CD4-positive, alpha-beta T cell treated with Interleukin-4 for 1 hour (primary cell): ENCODE data around the gene ATP9B.
"Not testable (repeated sequence)": the region's sequence is repeated elsewhere in the genome, so short reads cannot be mapped to it uniquely, and the experiment has no call there.

Source experiments
- DNase-seq, 2 donors: peaks; one replicate each; pipeline ENCODE4 v3.0.0-alpha.2; 2020 to 2022

ATP9B gene

DNA sequence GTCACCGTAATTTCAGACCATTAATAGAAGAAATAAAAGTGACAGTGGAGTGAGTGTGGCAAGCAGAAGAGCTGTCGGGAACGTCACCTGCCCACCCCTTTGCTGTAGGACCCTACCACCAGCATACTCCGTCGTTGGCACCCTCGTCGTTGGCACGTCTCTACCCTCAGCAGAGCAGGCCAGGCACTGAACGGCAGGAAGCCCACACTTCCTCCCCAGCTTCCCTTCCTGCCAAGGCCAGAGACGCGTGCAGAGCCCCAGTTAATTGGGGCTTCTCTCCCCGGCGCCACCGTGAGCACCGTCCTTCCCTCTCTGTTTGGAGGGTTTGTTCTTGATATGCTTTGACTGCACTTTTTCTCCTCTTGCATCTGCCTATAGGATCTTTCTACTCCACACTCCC, 299.5 kb downstream of the ATP9B start:
- DNase-seq = no peak

DNA sequence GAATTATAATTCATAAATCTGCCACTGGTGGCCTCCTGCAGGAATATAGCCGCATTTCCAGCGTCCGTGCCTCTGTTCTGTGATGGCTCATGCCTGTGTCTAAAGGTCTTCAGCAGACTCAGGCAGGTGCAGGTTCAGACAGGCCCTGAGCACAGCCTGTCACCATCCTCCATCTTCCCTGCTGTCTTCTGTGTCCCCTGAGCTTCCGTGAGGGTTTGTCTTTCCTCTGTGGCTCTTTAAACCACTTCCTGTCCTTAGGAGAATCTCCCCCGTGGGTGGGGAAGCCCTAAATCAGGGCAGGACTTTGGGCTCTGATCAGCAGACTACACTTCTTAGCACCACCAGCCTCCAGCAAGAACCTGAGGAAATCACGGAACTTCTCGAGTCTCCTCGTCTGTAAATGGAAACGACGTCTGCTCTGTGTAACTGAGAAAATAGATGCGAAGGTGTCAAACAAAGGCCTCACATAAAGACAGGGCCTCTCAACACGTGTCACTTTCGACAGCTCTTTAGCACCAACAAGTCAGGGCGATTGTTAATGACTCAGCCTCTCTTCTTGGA, 302.4 kb downstream of the ATP9B start:
- DNase-seq = no peak

DNA sequence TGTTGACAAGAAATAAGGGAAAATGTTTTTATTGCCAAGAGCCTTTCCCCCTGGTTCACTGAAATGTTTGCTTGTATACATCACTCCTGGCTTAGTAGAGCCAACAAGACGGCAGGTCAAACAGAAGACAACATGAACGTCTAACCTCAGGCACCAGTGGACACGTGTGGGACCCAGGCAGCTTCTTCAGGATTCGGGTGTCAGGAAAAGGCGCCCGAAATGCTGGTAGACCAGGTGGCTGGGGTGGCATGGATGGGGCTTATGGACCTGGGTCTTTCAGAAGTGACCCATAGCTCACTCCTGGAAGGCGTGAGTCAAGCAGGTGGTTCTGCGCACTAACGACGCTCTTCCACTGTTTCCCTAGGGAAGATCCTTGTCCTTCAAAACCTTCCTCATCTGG, 303.3 kb downstream of the ATP9B start:
- DNase-seq = no peak

DNA sequence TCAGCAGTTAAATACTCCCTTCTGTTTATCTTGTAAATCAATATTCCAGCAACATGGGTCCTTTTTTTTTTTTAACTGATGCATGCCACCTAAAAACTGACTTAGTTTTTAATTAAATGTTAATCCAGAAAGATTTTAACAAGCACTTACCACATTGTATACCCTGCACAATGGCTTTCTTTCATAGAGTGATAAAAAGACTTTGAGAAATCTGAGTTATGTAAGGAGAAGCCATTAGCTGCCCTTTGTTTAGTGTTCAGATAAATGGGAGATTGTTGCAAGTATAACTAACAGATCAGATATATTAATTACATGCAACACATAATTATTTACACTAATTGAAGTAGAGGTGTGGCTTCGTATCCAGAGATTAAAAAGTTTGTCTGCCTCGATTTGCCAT, 303.8 kb downstream of the ATP9B start:
- no peak for DNase-seq

DNA sequence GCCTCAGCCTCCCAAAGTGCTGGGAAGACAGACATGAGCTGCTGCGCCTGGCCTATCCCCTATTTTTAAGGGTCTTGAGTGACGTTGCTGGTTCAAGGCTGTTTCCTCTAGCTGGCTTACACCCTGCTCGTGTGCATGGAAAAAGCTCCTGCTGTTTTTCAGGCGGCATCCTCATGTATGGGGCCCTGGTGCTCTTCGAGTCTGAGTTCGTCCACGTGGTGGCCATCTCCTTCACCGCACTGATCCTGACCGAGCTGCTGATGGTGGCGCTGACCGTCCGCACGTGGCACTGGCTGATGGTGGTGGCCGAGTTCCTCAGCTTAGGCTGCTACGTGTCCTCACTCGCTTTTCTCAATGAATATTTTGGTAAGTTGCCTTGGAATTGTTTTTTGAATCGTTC, 304.5 kb downstream of the ATP9B start:
- no peak for DNase-seq

DNA sequence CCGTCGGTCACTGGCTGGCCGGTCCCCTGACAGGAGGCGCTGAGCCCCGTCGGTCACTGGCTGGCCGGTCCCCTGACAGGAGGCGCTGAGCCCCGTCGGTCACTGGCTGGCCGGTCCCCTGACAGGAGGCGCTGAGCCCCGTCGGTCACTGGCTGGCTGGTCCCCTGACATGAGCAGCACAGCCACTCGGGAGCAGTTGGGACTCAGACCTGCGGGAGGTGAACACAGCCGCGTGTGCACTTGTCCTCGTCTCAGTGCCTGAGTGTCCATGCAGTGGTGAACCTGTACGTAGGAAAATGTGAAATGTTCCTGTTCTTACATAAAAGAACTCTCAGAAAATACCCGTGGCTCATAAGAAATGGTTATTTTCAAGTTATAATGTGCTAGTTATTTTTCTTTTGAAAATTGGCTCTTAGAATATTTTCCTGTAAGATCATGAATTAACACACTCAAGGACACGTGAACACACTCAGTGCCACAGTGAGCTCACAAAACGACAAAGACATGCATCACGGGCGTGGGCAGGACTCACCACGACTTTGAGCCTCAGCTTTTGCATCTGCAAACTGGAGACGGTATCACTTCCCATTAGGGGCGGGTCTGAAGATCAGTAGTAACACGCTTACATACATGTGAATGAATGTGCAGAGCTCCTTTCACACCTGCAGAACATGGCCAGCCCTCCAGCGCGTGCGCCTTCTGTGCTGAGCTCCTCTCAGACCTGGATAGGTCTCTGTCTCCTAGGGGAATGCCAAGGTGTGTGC, 305.4 kb downstream of the ATP9B start:
- DNase-seq = peak in 1 of 2 donors; percentile 47

DNA sequence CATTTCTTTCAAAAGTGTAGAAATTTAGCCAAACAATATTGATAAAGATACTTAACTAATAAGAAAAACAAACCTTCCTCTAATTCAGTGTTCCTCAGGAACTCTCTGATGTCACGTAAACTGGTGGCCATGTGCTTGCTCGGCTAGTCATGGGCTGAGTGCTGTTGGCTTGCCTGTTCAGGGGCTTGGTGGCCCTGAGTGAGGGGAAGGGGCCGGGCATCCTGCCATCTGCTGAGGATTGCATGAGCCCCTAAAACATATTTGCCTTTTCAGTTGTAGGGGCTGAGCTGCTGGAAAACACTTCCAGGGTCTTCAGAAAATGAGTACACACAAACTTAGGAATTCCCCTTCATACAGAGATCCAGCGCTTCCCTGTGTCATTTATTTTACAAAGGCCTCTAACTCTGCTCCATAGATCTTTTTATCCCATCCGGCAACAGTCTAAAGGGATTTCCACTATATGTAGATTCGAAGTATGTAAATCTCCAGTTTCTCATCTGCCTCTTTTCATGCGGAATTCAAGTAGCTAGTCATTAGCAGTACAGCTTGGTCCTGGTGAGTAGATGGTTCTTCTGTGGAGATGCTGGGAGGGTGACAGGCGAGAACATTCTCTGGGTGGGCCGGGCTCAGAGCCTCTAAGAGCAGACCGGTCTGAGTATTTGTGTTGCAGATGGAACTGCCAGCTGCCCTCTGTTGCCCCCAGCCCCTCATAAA, 306.4 kb downstream of the ATP9B start:
- no peak for DNase-seq

DNA sequence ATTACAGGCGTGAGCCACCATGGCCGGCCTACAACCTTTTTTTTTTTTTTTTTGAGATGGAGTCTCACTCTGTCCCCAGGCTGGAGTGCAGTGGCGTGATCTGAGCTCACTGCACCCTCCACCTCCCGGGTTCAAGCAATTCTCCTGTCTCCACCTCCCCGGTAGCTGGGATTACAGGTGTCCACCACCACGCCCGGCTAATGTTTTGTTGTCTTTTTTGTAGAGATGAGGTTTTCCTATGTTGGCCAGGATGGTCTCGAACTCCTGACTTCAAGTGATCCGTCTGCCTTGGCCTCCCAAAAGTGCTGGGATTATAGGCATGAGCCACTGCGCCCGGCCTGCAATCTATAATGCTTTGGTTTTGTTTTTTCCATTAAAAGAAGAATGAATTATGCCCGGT, 307.5 kb downstream of the ATP9B start:
- not testable (repeated sequence) for DNase-seq

DNA sequence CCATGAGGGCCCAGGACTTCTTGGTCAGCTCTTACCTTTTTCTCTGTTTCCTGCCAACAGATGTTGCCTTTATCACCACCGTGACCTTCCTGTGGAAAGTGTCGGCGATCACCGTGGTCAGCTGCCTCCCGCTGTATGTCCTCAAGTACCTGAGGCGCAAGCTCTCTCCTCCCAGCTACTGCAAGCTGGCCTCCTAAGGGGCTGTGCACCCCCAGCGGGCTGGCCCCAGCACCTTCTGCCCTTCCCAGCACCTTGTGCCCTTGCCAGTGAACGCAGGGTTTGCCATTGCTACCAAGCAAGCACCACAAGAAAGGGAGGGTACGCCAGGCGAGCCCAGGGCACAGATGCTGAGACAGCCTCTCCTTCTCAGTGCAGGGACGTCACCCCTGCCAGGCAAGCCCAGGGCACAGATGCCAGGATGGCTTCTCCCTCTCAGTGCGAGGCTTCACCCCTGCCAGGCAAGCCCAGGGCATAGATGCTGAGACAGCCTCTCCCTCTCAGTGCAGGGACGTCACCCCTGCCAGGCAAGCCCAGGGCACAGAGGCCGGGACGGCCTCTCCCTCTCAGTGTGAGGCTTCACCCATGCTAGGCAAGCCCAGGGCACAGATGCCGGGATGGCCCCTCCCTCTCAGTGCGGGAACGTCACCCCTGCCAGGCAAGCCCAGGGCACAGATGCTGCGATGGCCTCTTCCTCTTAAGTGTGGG, 308.1 kb downstream of the ATP9B start:
- DNase-seq = no peak

DNA sequence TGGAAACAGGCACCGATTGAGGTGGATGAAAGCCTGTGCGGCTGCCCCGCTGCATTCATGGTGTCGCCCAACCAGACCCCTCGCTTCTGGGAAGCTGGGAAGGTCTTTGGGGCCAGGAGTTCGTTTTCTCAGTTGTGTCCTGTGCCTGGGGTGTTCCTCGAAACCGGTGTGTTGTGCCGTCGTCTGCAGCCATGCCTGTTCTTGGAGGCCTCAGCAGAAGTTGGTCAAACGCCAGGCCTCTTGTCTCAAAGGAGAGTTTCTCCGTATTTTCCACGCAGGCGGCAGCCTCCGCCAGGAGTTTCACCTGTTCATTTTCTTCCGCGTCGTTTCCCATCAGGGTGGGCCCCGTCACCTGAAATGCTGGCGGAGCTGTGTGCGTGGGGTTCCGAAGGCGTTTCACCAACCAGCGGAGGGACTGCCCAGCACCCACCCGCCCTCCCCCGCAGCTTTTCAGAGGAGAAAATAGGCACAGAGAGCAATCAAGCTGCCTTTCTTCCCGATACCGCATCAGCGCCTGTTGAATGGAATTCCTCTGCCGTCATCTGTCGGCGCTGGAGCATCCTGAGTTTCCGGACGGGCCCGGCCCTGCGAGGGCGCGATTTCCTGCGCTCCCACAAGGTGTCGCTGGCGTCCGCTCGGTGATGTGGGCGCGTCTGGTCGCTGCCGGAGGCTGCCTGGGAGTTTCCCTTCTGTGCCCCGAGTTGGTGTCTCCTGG, 309.5 kb downstream of the ATP9B start:
- DNase-seq = peak; percentile 82 to 84

DNA sequence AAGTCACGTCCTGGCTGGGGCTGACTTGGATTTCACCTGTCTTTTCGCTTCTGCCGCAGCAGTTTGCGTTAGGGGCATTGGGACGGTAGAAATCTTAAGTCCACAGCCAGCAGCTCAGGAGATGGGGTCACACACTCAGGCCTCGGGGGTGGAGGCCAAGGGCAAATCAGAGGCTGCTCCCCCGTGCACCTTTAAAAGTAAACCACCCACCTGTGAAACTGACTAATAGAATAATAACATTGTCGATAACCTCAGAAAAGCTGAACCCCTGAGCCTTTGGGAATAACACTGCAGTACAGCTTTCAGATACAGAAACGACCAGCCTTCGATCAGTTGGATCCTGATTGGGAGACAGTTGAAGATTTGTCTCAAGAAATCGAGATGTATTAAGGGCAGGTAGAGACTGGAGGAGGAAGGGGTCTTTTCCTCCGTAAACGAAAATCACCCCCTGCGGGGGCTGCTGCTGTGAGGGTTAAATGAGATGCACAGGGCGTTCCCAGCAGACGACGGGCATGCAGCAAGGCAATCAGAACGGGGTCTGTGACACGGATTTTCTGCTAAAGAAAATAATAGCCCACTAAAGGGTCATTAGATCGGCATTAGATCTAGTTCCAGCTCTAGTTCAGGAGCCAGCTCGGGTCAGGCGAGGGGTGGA, 310.2 kb downstream of the ATP9B start:
- no peak for DNase-seq

DNA sequence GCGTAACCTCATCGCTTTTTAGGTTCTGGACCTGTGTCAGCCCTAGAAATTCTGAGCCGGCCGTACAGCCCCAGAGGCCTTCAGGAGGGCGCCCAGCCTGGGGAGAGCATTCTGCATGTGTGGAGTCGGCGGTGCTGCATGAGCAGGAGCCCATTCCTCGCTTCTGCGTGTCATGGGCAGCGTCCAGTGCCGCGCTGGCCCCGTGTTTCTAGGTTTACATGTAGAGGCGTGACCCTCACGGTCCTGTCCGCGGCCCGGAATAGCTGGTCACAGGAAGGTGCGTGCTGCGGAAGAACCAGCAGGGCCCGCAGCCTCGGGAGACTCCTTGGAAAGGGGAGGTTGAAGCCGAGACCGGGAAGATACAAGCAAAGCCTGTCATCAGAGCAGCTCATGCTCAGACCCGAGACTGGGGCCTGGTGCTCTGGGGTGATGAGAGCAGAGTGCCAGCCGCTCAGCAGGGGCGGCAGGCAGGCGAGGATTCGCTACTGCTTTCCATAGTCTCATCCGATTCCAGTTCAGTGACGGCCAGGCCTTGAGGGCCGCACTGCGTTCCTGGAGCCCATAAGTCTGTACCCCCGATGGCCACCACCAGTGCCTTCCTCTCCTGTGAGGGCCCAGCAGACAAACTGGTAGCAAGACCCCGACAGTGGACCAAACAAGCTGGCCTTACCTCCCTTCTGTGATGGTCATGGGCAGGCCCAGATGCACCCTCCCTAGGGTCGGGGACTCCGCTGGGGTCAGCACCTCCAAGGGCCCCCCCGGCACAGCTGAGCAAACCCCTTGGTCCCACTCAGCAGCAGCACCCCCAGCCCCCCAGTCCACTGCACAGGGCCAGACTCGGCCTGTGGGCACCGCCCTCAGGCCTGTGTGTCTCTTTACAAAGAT, 311.0 kb downstream of the ATP9B start:
- DNase-seq = no peak

DNA sequence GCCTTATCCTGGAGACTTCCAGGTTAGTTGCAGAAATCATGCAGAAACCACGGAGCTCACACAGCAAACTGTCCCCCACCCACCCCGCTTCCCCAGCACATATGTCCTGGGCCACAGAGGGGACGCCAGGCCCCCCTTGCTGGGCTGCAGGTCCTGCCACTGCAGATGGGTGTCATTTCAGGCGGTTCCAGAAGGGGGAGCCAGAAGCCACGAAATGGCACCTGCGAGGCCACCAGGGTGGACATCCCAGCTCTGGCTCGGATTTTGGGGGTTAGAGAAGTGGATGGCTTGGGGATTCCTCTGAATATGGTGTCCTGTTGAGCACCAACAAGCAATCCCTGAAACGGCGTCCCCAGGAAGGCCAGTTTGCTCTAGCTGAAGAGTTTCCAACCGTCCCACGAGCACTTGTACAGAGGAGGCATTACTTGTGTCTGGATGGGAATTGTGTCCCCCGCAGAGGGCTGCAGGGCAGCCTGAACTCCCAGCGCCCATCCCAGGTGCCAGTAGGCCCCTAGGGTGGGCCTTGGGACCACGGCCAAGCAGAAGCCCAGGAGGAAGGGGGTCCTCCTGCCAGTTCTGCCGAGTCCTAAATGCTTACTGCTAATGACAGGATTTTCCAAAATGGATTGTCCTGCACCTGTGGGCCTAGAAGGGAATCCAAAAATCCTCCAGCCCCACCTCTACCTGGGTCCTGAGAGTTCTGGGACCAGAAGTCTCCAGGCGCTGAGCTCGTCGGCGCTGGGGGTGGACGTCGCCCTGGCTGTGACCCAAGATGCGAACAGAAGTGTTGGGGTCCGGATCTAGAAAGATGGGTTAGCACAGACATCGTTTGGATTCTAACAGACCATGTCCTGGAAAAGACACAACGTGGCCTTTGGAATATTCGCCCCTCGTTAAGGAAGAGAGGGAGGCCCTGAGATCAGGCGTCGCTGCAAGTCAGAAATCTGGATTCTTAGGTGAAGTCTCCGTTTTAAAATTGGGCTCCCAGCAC, 311.9 kb downstream of the ATP9B start:
- peak; percentile 66 to 68 for DNase-seq

DNA sequence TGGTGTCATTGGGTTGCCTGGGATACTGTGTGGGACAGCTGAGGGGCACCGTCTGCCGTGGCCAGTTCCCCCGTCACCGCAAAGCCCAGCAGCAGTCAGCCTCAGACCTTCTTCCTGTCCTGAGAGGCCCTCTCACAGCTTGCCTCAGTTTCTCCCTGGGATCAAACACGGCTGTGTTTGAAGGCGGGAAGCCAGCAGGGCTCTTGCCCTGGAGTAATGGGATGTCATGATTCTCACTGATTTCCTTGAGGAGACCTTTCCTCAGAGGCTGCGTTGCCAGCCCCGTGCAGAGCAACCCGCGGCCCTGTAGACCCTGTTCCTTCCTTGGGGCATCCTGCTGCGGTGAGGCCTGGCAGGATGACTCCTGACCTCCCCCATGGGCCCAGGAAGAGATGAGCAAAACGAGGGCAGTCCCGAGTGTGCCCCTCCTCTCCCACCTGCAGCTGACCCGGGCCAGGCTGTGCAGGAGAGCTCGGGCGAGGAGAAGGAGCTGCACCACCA, 312.7 kb downstream of the ATP9B start:
- no peak for DNase-seq

DNA sequence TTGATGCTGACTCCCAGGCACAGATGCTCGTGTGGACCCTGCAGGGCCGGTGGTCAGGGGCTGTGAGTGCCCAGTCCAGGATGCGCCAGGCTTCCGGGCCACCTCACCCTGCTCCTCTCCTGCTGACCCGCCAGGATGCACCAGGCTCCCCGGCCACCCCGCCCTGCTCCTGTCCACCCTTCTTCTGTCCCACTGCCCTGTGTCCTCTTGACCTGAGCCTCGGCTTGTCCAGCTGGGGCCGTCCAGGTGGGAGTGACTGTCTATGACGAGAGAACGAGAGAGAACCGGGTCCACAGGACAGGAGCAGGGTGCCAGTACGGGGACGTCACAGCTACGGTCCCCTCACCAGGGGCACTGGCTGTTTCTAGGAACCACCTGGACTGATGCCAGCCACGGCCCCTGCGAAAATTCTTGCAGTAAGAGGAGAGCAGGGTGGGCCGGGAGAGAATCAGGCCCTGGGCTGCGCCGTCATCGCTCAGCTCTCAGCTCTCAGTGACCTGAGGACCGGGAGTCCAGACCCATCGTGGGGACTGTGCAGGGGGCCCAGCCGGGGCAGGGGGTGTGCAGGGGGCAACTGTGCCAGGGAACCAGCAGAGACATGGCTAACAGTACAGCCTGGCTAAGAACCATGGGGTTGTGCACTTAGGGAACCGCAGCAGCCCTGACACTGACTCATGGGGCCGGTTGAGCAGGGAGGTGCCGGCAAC, 313.6 kb downstream of the ATP9B start:
- no peak for DNase-seq

DNA sequence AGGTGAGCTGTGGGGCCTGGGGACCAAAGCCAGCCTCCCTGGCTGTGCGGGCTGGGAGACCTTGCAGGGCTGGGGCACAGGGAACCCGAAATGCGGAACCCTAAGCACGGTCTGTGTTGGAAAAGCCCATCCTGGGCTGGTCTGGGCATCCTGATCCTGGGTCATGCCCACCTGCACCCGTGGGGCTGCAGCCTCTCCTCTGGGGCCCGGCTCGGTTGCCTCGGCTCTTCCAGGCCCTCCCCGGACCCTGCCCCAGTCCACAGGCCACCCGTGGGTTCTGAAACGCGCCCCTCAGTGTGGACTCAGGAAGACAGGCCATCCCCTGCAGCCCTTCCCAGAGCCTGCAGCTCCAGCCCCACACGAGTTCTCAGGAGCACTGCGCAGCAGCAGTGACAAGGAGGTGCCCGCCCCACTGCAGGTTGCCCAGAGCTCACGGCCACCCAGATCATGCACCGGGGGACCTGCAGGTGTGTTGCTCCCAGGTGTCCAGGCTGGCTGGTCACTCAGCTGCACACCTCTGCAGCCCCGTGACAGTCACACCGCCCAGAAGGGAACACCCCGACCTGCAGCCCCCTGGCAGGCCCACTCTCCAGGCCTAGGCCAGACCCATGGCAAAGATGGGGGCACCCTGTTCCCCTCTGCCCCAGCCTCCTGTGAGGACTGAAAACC, 314.3 kb downstream of the ATP9B start:
- DNase-seq = no peak

DNA sequence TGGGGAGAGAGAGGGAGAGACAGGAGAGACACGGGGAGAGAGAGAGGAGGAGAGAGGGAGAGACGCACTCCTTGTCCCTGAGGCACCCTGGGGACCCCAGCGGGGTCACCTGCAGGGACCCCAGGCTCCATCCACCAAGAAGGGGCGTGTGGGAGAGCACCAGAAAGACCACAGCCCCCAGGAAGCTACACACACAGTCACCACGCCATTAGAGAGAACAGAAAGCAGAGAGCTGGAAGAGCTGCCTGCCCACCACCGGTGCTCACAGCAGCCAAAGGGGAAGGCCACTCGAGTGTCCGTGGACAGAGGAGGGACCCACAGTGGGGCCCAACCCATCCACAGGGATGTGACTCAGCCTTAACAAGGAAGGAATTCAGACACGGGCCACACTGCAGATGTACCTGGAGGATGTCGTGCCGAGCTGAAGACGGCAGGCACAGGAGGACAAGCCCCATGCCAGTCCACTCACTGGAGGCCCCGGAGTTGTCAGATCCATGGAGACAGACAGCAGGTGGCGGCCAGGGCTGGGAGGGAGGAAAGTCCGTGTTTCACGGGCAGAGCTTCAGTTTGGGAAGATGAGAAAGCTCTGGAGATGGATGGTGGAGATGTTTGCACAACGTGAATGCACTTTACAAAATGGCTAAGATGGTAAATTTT, 315.1 kb downstream of the ATP9B start:
- no peak for DNase-seq

DNA sequence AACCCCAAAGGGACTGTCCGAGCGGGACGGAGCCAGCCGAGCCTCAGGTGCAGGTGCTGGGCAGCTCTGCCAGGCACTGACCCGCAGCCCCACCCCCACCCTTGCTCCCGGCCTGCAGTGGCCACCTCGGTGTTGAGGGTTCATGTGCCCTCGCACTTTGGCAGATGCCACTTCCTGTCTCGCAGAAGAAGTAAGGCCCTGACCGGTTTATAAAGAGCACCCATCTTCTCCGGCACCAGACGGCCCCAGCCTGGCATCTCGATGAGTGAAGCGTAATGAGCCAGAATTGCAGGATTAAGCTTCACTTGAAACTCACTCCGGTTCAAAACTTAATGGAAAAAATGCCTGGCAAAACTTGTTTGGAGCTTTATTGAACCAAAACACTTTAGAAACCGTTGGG, 315.6 kb downstream of the ATP9B start:
- DNase-seq = no peak
